ENCODE results near the gene SCT. TPM values are rescaled to one million over a fixed set of nuclear protein-coding genes. Genes with fewer than 3 reads are reported as not detected.

Gene SCT, protein sequence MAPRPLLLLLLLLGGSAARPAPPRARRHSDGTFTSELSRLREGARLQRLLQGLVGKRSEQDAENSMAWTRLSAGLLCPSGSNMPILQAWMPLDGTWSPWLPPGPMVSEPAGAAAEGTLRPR
- 1.1 TPM in 1 of 2 replicates, not detected in the other for total RNA-seq (2021)
- not detected for Bru-seq, nascent RNA
- not detected for BruChase-seq, experiment 1, labeled RNA remaining after a 2-hour chase
- not detected for BruChase-seq, experiment 2, labeled RNA remaining after a 6-hour chase
- long read RNA-seq: 0 reads

- BruUV-seq (replicated peaks): no TSS peak
Observed at GRCh38 chr11:626475-627307, at the start of gene SCT. Gene SCT (minus strand): TSS chr11:627181. CDS start chr11:627143, 38 bp downstream.

GRCh38 chr11:674406-674805 lies 47.4 kb upstream of the SCT start:
- ChIA-PET POLR2A (ENCODE audit: low non-redundant PET) (interaction anchor here (0.5 kb wide), 1 partner anchor 75 kb away, joined by 4 read pairs; no protein-coding TSS in a partner anchor), CTCF (no interaction called here)
- H3K27me3 ChIP-seq (replicated peaks; ENCODE audit: insufficient read depth, low read depth, low read length, poor library complexity): no peaks in the 10 kb centered on the region
- no peaks in the 10 kb centered on the region for H3K9me3 ChIP-seq (ENCODE audit: low read depth, low read length, poor library complexity, severe bottlenecking)
- peaks cover 23% of the 10 kb centered on the region for H3K36me3 ChIP-seq (ENCODE audit: insufficient read depth, low read length, poor library complexity, severe bottlenecking)
- no peak overlapping the region for H3K4me3 ChIP-seq (ENCODE audit: low read depth, low read length, poor library complexity, severe bottlenecking)
- no peak overlapping the region for H3K27ac ChIP-seq (ENCODE audit: low read depth, low read length, poor library complexity, severe bottlenecking)
- TF ChIP-seq EZH2 (IDR thresholded peaks at IDR 0.05; ENCODE audit: borderline replicate concordance, low read depth, low read length, poor library complexity, severe bottlenecking): no peak
- TF ChIP-seq, protein P1, sequence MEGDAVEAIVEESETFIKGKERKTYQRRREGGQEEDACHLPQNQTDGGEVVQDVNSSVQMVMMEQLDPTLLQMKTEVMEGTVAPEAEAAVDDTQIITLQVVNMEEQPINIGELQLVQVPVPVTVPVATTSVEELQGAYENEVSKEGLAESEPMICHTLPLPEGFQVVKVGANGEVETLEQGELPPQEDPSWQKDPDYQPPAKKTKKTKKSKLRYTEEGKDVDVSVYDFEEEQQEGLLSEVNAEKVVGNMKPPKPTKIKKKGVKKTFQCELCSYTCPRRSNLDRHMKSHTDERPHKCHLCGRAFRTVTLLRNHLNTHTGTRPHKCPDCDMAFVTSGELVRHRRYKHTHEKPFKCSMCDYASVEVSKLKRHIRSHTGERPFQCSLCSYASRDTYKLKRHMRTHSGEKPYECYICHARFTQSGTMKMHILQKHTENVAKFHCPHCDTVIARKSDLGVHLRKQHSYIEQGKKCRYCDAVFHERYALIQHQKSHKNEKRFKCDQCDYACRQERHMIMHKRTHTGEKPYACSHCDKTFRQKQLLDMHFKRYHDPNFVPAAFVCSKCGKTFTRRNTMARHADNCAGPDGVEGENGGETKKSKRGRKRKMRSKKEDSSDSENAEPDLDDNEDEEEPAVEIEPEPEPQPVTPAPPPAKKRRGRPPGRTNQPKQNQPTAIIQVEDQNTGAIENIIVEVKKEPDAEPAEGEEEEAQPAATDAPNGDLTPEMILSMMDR (conservative IDR thresholded peaks at IDR 0.05; ENCODE audit: low read depth, low read length): no peak
- no TSS peak for BruUV-seq (replicated peaks)
- H3K4me1 ChIP-seq (ENCODE audit: insufficient read depth, low read length, poor library complexity, severe bottlenecking): no peaks in the 10 kb centered on the region
- no peak for DNase-seq (ENCODE audit: low spot score)
- intact Hi-C loops (cut with micrococcal nuclease; ENCODE audit: unreplicated experiment): no loop called here

More at GRCh38 chr11:626475-627307, at the start of gene SCT:
- POLR2A ChIA-PET (ENCODE audit: low non-redundant PET): no interaction called here
- H3K4me1 ChIP-seq (ENCODE audit: insufficient read depth, low read length, poor library complexity, severe bottlenecking): peaks cover 11% of the 10 kb centered on the region
- no peaks in the 10 kb centered on the region for H3K9me3 ChIP-seq (ENCODE audit: low read depth, low read length, poor library complexity, severe bottlenecking)
- no peak within 1 kb of the TSS for H3K27ac ChIP-seq (ENCODE audit: low read depth, low read length, poor library complexity, severe bottlenecking)
- TF ChIP-seq, protein P1 (conservative IDR thresholded peaks at IDR 0.05; ENCODE audit: low read depth, low read length): no peak
- no peak for TF ChIP-seq EZH2 (IDR thresholded peaks at IDR 0.05; ENCODE audit: borderline replicate concordance, low read depth, low read length, poor library complexity, severe bottlenecking)
- CTCF ChIA-PET: interaction anchor here (0.6 kb wide), 1 partner anchor 121 kb away, joined by 4 read pairs; no protein-coding TSS in a partner anchor
- intact Hi-C loops (cut with micrococcal nuclease; ENCODE audit: unreplicated experiment): no loop called here
- no peak for DNase-seq (ENCODE audit: low spot score)
- H3K27me3 ChIP-seq (replicated peaks; ENCODE audit: insufficient read depth, low read depth, low read length, poor library complexity): no peaks in the 10 kb centered on the region
- no peak within 1 kb of the TSS for H3K4me3 ChIP-seq (ENCODE audit: low read depth, low read length, poor library complexity, severe bottlenecking)
- H3K36me3 ChIP-seq (ENCODE audit: insufficient read depth, low read length, poor library complexity, severe bottlenecking): no peaks in the 10 kb centered on the region

DNA sequence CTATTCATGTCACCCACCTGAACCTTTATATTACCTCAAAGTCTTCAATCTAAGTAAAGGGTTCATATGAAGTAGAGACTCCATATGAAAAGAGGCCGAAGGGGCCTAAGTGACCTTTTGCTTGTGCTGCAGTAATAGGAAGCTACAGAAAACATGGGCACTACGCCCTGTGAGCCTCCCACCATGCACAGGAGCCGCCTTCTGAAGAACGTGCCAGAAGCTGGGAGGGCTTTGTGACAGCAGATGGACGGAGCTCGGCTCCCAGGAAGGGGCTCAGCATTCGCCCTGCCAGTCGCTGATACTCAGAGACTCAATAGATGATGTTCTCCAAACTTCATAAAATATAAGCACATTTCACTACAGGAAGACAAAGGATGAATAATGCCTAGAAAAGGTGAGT lies 46.9 kb upstream of the SCT start:
- BruUV-seq (replicated peaks): no TSS peak
- DNase-seq (ENCODE audit: low spot score): no peak
- H3K27ac ChIP-seq (ENCODE audit: low read depth, low read length, poor library complexity, severe bottlenecking): no peak overlapping the region
- intact Hi-C loops (cut with micrococcal nuclease; ENCODE audit: unreplicated experiment): no loop called here
- TF ChIP-seq EZH2 (IDR thresholded peaks at IDR 0.05; ENCODE audit: borderline replicate concordance, low read depth, low read length, poor library complexity, severe bottlenecking): no peak
- TF ChIP-seq, protein P1 (conservative IDR thresholded peaks at IDR 0.05; ENCODE audit: low read depth, low read length): no peak
- no peaks in the 10 kb centered on the region for H3K4me1 ChIP-seq (ENCODE audit: insufficient read depth, low read length, poor library complexity, severe bottlenecking)
- no peaks in the 10 kb centered on the region for H3K27me3 ChIP-seq (replicated peaks; ENCODE audit: insufficient read depth, low read depth, low read length, poor library complexity)
- ChIA-PET CTCF (no interaction called here), POLR2A (ENCODE audit: low non-redundant PET) (interaction anchor here (0.5 kb wide), 1 partner anchor 74 kb away, joined by 4 read pairs; no protein-coding TSS in a partner anchor)
- H3K36me3 ChIP-seq (ENCODE audit: insufficient read depth, low read length, poor library complexity, severe bottlenecking): peaks cover 20% of the 10 kb centered on the region
- H3K4me3 ChIP-seq (ENCODE audit: low read depth, low read length, poor library complexity, severe bottlenecking): no peak overlapping the region
- H3K9me3 ChIP-seq (ENCODE audit: low read depth, low read length, poor library complexity, severe bottlenecking): no peaks in the 10 kb centered on the region
